ENCODE measurements around the gene STK17A. TPM values are rescaled to one million over a fixed set of nuclear protein-coding genes. Genes with fewer than 3 reads are reported as not detected.

STK17A gene
- total RNA-seq (100 to 1,000 TPM; 118 to 119 TPM), polyA plus RNA-seq (100 to 1,000 TPM; 139 to 168 TPM)

DNA sequence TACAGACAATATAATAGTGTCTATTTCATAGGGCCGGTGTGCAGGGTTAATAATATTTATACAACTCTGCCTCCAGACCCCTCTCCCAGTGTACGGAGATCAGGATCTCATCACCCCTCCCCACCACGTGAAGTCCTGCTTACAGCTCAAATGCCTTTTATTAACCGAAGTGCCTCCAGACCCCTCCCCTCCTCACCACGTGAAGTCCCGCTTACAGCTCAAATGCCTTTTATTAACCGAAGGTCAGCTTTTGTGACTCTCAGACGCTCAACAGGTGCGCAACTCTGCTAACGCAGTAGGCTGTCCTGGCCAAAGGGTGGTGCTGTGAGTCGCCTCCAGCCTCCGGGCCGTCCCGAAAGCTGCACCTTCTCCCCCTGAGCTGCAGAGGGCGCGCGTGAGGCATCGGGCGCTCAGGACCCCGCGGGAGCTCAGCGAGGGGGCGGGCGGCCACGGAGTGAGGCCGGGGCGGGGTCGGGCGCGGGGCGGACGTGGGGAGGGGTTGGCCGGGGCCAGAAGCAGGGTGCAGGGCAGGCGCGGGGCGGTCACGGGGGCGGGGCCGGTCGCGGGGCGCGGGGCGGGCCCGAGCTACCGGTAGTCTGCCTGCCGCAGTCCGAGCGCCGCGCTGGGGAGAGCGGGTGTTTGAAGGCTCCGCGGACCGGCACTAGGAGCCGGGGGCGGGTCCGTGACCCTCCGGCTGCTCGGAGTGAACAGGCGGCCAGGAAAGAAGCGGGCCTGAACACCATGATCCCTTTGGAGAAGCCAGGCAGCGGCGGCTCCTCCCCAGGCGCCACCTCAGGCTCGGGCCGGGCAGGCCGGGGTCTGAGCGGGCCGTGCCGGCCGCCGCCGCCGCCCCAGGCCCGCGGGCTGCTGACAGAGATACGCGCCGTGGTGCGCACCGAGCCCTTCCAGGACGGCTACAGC, at the start of gene STK17A:
Gene STK17A (plus strand): TSS at position 606 of the 921 bp plus-strand sequence. CDS start 136 bp downstream, at position 742.
- Histone ChIP-seq H3K27ac (ENCODE audit: low read depth, low read length) (peak within 1 kb of the TSS; percentile 87), H3K36me3 (ENCODE audit: insufficient read depth, low read length) (no peaks in the 10 kb centered on the region), H3K4me1 (ENCODE audit: insufficient read depth, low read length) (peaks cover 19% of the 10 kb centered on the region), H3K4me3 (ENCODE audit: low read length in 2 of 2) (peak within 1 kb of the TSS; percentile 73 to 97), H3K9me3 (ENCODE audit: control insufficient read depth in 1 of 2, low read length in 2 of 2) (no peaks in the 10 kb centered on the region), H3K27me3 (ENCODE audit: insufficient read depth, low read length) (no peaks in the 10 kb centered on the region)
- peak; percentile 92 to 99 (median 96) for DNase-seq
- Mint-ChIP-seq H3K9me3 (peaks cover 0 to 10% (median 0%) of the 10 kb centered on the region in 8 donors), H3K36me3 (peaks cover 0 to 25% of the 10 kb centered on the region in 2 donors), H3K4me1 (peaks cover 13 to 47% (median 18%) of the 10 kb centered on the region in 4 donors), H3K27me3 (peaks cover 2 to 9% of the 10 kb centered on the region in 2 donors), H3K4me3 (peak within 1 kb of the TSS; percentile 93 to 99 (median 98)), H3K27ac (peak within 1 kb of the TSS; percentile 93 to 100 (median 98))
- ChIA-PET POLR2A (ENCODE audit: partially characterized antibody) (interaction anchor here (0.6 to 13.3 kb wide), 56 partner anchors 8 to 650 kb away, joined by 3 to 393 read pairs (median 5); partner anchors contain the start of genes BLVRA, COA1, MRPL32 and MRPS24), CTCF (ENCODE audit: partially characterized antibody) (interaction anchor here (0.6 to 13.2 kb wide), 80 partner anchors 8 to 706 kb away, joined by 3 to 670 read pairs (median 6); partner anchors contain the start of genes BLVRA, COA1, MRPL32 and PSMA2)
- intact Hi-C loops (cut with micrococcal nuclease) = loop anchor here (1.0 to 2.0 kb wide), 8 partner anchors 10 to 650 kb away; partner anchors contain the start of genes COA1, MRPL32 and PSMA2

DNA sequence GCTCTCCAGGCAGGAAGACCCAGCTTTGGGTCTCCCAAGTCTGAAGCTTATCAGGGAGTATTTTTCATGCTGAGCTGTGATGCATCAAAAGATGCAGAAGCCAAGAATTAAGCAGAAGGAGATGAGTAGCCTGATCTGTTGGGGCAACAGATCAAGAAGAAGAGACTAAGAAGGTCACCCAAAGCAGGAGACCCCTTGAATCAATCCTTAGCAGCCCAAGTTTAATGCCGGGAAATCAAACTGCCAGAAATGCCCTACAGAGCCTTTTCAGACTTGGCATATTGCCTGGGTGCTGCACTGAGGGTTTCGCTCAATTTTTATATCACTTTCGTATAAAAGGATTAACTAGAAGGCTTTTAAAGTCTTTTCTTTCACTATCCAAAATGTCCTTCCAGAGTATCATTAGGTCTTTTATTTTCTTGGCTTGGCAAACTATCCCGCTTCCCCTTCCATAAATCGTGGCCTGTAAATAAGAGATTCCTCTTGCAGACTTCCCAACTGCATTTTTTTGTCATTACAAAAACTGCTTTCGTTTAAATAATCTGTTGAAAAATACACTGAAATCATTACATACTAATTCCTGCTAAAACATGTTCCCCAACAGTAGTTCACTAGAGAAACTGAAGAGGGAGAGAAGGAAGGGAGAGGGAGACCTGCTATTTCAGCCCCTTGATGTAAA, 49.0 kb upstream of the STK17A start:
- Histone ChIP-seq H3K4me1 (ENCODE audit: insufficient read depth, low read length) (no peaks in the 10 kb centered on the region), H3K4me3 (ENCODE audit: low read length in 2 of 2) (no peak overlapping the region), H3K36me3 (ENCODE audit: insufficient read depth, low read length) (no peaks in the 10 kb centered on the region), H3K27me3 (ENCODE audit: insufficient read depth, low read length) (no peaks in the 10 kb centered on the region), H3K27ac (ENCODE audit: low read depth, low read length) (no peak overlapping the region), H3K9me3 (ENCODE audit: control insufficient read depth in 1 of 2, low read length in 2 of 2) (no peaks in the 10 kb centered on the region)
- CTCF ChIA-PET (ENCODE audit: partially characterized antibody) = no interaction called here
- intact Hi-C loops (cut with micrococcal nuclease) = no loop called here
- POLR2A ChIA-PET (ENCODE audit: partially characterized antibody) = no interaction called here
- Mint-ChIP-seq H3K36me3 (no peaks in the 10 kb centered on the region), H3K4me1 (no peaks in the 10 kb centered on the region), H3K27me3 (peaks cover 0 to 3% of the 10 kb centered on the region in 2 donors), H3K9me3 (peaks cover 0 to 2% (median 0%) of the 10 kb centered on the region in 8 donors), H3K4me3 (no peak overlapping the region), H3K27ac (no peak overlapping the region)
- DNase-seq = no peak

DNA sequence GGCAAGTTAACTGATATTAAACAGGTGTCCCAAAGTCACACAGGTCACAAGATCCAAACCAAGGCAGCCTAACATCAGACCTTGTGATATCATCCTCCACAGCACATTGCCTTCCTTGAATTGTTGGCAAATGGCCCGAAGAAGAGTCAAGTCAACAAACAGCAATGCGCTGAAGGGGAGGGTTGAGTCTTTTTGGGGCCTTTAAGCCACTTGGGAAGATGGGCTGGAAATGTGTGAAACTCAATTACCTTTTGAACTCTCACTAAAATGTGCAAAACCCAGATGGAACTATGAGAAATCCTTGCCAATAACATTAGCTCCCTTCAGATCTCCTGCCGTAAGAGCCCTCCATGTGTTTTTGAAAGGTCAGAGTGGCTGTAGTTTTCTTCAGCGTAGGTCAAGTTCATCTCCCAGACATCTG, 47.9 kb upstream of the STK17A start:
- CTCF ChIA-PET (ENCODE audit: partially characterized antibody) = no interaction called here

DNA sequence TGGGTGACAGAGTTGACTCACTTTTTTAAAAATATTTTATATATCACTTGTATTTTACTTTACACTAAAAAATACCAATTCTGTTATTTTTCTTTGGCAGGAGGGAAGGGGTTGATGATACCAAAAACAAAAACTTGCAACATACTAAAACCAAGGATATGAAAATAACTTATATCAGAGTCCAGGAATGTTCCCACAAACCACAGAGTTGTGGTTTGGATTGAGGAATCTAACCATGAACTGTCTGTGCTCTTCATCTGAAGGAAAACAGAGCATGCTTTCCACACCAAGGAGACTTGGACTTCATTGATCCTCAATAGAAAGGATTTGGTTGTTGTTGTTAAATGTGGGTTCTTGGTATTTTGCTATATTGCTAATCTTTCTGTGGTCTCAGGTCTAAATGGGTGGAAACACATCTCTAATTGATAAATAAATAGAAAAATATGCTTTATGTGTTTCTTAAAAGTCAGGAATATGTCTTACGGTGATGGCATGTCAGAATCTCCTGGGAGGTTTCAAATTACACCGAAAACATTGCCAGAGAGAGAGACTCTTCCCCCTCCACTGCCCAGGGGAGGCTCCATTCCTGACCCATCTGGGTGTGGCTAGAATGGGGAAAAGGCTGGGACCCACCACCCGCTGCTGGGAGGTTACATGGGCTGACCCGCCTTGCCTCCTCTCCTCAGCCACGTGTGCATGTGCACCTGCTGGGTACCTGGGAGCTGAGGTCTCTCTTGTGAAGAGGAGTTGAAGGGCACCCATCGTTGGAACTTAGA, 46.9 kb upstream of the STK17A start:
- no peak for DNase-seq
- ChIA-PET CTCF (ENCODE audit: partially characterized antibody) (no interaction called here), POLR2A (ENCODE audit: partially characterized antibody) (no interaction called here)
- peaks cover 2 to 4% of the 10 kb centered on the region in 2 donors for H3K27me3 Mint-ChIP-seq
- no peak overlapping the region for H3K4me3 ChIP-seq (ENCODE audit: low read length in 2 of 2)
- H3K36me3 ChIP-seq (ENCODE audit: insufficient read depth, low read length) = no peaks in the 10 kb centered on the region
- H3K4me3 Mint-ChIP-seq = no peak overlapping the region
- H3K27ac ChIP-seq (ENCODE audit: low read depth, low read length) = no peak overlapping the region
- H3K9me3 Mint-ChIP-seq = no peaks in the 10 kb centered on the region
- no peaks in the 10 kb centered on the region for H3K9me3 ChIP-seq (ENCODE audit: control insufficient read depth in 1 of 2, low read length in 2 of 2)
- H3K4me1 ChIP-seq (ENCODE audit: insufficient read depth, low read length) = no peaks in the 10 kb centered on the region
- no peaks in the 10 kb centered on the region for H3K27me3 ChIP-seq (ENCODE audit: insufficient read depth, low read length)
- intact Hi-C loops (cut with micrococcal nuclease) = no loop called here
- H3K36me3 Mint-ChIP-seq = no peaks in the 10 kb centered on the region
- H3K4me1 Mint-ChIP-seq = no peaks in the 10 kb centered on the region
- H3K27ac Mint-ChIP-seq = peak overlapping the region in 1 of 7 donors; percentile 61

More for the DNA sequence above, 47.9 kb upstream of the STK17A start:
- intact Hi-C loops (cut with micrococcal nuclease) = no loop called here
- Mint-ChIP-seq H3K9me3 (no peaks in the 10 kb centered on the region), H3K4me3 (no peak overlapping the region), H3K27me3 (peaks cover under 1 to 3% of the 10 kb centered on the region in 2 donors), H3K4me1 (no peaks in the 10 kb centered on the region), H3K27ac (no peak overlapping the region), H3K36me3 (no peaks in the 10 kb centered on the region)
- POLR2A ChIA-PET (ENCODE audit: partially characterized antibody) = no interaction called here
- no peak for DNase-seq
- H3K4me3 ChIP-seq (ENCODE audit: low read length in 2 of 2) = no peak overlapping the region
- H3K36me3 ChIP-seq (ENCODE audit: insufficient read depth, low read length) = no peaks in the 10 kb centered on the region
- H3K4me1 ChIP-seq (ENCODE audit: insufficient read depth, low read length) = no peaks in the 10 kb centered on the region
- no peaks in the 10 kb centered on the region for H3K27me3 ChIP-seq (ENCODE audit: insufficient read depth, low read length)
- H3K9me3 ChIP-seq (ENCODE audit: control insufficient read depth in 1 of 2, low read length in 2 of 2) = no peaks in the 10 kb centered on the region
- H3K27ac ChIP-seq (ENCODE audit: low read depth, low read length) = no peak overlapping the region

DNA sequence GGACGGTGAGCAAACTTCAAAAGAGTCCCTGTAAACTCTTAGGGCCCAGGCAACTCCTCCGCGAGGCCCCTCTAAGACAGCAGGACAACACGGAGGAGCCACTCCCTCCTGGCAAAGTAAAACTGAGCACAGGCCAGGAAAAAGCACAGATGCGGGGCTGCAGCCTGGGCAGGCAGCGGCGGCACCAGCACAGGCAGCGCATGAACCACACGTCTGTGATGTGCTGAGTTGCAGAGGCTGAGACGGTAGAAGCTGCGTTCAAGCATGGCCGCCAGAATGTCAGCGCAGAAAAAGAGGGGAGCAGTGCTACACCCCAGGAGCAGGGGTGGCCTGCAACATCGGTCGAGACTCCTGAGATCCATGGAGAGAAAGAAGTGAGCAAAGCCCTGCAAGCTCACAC, 46.1 kb upstream of the STK17A start:
- Histone ChIP-seq H3K4me3 (ENCODE audit: low read length in 2 of 2) (no peak overlapping the region), H3K27ac (ENCODE audit: low read depth, low read length) (no peak overlapping the region), H3K9me3 (ENCODE audit: control insufficient read depth in 1 of 2, low read length in 2 of 2) (no peaks in the 10 kb centered on the region), H3K4me1 (ENCODE audit: insufficient read depth, low read length) (no peaks in the 10 kb centered on the region), H3K27me3 (ENCODE audit: insufficient read depth, low read length) (no peaks in the 10 kb centered on the region), H3K36me3 (ENCODE audit: insufficient read depth, low read length) (no peaks in the 10 kb centered on the region)
- Mint-ChIP-seq H3K4me1 (no peaks in the 10 kb centered on the region), H3K9me3 (no peaks in the 10 kb centered on the region), H3K27ac (no peak overlapping the region), H3K36me3 (no peaks in the 10 kb centered on the region), H3K27me3 (peaks cover 2 to 4% of the 10 kb centered on the region in 2 donors), H3K4me3 (no peak overlapping the region)
- ChIA-PET CTCF (ENCODE audit: partially characterized antibody) (interaction anchor here (1.2 kb wide), 1 partner anchor 8 kb away, joined by 4 read pairs; no protein-coding TSS in a partner anchor), POLR2A (ENCODE audit: partially characterized antibody) (no interaction called here)
- intact Hi-C loops (cut with micrococcal nuclease) = no loop called here
- DNase-seq = no peak

DNA sequence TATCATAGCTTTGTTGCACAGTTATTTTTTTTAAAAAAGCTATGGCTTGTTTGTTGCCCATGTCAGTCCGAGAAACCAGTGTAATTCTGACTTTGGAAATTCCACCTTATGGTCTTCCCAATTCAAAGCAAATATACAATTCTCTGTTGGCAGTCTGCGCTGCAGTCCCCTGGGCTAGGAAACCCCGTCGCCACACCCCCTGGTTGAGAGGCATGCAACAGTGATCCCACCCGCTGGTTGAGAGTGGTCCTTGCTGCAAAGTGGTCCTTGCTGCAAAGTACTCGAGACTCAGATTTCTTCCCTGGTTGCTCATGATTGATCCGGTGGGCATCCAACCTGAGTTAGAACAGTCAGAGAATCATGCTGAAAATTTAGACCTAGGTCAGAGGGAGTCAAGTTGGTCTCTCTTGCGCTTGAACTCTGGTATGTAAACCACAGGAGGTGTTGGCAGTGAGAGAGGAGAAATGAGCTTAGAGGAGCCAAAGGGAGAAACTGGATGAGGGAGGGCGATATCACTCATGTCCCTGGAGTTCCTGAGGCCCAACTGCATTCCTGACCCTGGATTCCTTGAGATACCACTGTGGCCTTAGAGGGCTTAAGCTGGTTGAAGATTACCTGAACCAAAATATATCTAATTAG, 45.0 kb upstream of the STK17A start:
- Histone ChIP-seq H3K36me3 (ENCODE audit: insufficient read depth, low read length) (no peaks in the 10 kb centered on the region), H3K27ac (ENCODE audit: low read depth, low read length) (no peak overlapping the region), H3K4me1 (ENCODE audit: insufficient read depth, low read length) (no peaks in the 10 kb centered on the region), H3K4me3 (ENCODE audit: low read length in 2 of 2) (no peak overlapping the region), H3K9me3 (ENCODE audit: control insufficient read depth in 1 of 2, low read length in 2 of 2) (no peaks in the 10 kb centered on the region), H3K27me3 (ENCODE audit: insufficient read depth, low read length) (no peaks in the 10 kb centered on the region)
- POLR2A ChIA-PET (ENCODE audit: partially characterized antibody) = no interaction called here
- Mint-ChIP-seq H3K27ac (no peak overlapping the region), H3K36me3 (no peaks in the 10 kb centered on the region), H3K9me3 (no peaks in the 10 kb centered on the region), H3K27me3 (peaks cover 5 to 8% of the 10 kb centered on the region in 2 donors), H3K4me3 (no peak overlapping the region), H3K4me1 (no peaks in the 10 kb centered on the region)
- CTCF ChIA-PET (ENCODE audit: partially characterized antibody) = interaction anchor here (1.2 kb wide), 1 partner anchor 10 kb away, joined by 4 read pairs; no protein-coding TSS in a partner anchor
- DNase-seq = no peak
- intact Hi-C loops (cut with micrococcal nuclease) = no loop called here
